Spleen (tissue), 11 donors: ENCODE data around the gene C5orf15. TPM values are rescaled to one million over a fixed set of nuclear protein-coding genes. Genes with fewer than 3 reads are reported as not detected.

Source experiments
- DNase-seq: peaks from one replicate; pipeline ENCODE4 v3.0.0-alpha.2; 2020
- H3K27ac ChIP-seq, 8 donors: fragments of 200-600 bp; sonication (generic) in 7 of 8; 1 replicate in 4 of 8; 2 replicates in 4 of 8; pipeline versions ENCODE4 v1.5.0 to v1.8.0; 2016 to 2021; ENCODE audit warnings: inconsistent platforms in 4 of 8, mild to moderate bottlenecking in 4 of 8, moderate library complexity in 1 of 8
- H3K27me3 ChIP-seq, 7 donors: fragments of 200-600 bp; sonication (generic) in 6 of 7; replicated peaks in 1 of 7; 1 replicate in 4 of 7; 2 replicates in 3 of 7; pipeline versions ENCODE4 v1.5.0 to v1.8.0; 2016 to 2021; ENCODE audit warnings: inconsistent platforms in 3 of 7, mild to moderate bottlenecking in 1 of 7
- H3K36me3 ChIP-seq, 6 donors: fragments of 200-600 bp; sonication (generic) in 5 of 6; 1 replicate in 4 of 6; 2 replicates in 2 of 6; pipeline versions ENCODE4 v1.5.0 to v1.8.0; 2016 to 2021; ENCODE audit warnings: inconsistent platforms in 2 of 6
- H3K4me1 ChIP-seq, 6 donors: fragments of 200-600 bp; sonication (generic) in 5 of 6; 1 replicate in 3 of 6; 2 replicates in 3 of 6; pipeline versions ENCODE4 v1.5.0 to v1.8.0; 2016 to 2021; ENCODE audit warnings: inconsistent platforms in 3 of 6
- H3K4me3 ChIP-seq, 8 donors: fragments of 200-600 bp; sonication (generic) in 7 of 8; 1 replicate in 4 of 8; 2 replicates in 4 of 8; pipeline versions ENCODE4 v1.5.0 to v1.8.0; 2016 to 2021; ENCODE audit warnings: inconsistent platforms in 4 of 8, mild to moderate bottlenecking in 4 of 8, moderate library complexity in 2 of 8
- H3K9me3 ChIP-seq, 8 donors: fragments of 200-600 bp; sonication (generic) in 7 of 8; 1 replicate in 4 of 8; 2 replicates in 4 of 8; pipeline versions ENCODE4 v1.5.0 to v1.8.0; 2016 to 2021; ENCODE audit warnings: inconsistent platforms in 4 of 8
- POLR2A ChIP-seq, 3 donors: fragments of 450-650 bp; IDR thresholded peaks; one replicate each; pipeline ENCODE4 v1.5.1; 2017; ENCODE audit warnings: antibody characterized with exemption in 3 of 3, mild to moderate bottlenecking in 1 of 3
- POLR2AphosphoS5 ChIP-seq, 3 donors: sonication (generic); formaldehyde crosslinking; IDR thresholded peaks; one replicate each; pipeline ENCODE4 v1.5.1; 2017; ENCODE audit warnings: antibody characterized with exemption in 3 of 3
- WGBS, 5 donors: extraction: QIAGEN DNeasy Blood & Tissue Kit in 3 of 5; methylation state at CpG; one replicate each; pipeline versions ENCODE4 v1.1.5 to v1.1.7; 2013 to 2018; 5-methylcytosine and 5-hydroxymethylcytosine counted together
- intact Hi-C: fragments of 100-400 bp; cut with DNase I; formaldehyde crosslinking; loops from one replicate; pipeline ENCODE4 v1.15.0; 2023; ENCODE audit warnings: low total_unique reads
- polyA plus RNA-seq, 3 donors: library from polyadenylated mRNA; stranded (reverse); fragments of 200-250 nt; gene quantifications; one replicate each; pipeline ENCODE4 v1.2.1, GENCODE V29; 2013
- total RNA-seq, 7 donors: library from RNA; depleted of rRNA in 3 of 7; stranded (reverse); fragments of >200 nt in 3 of 7; fragmentation: NEBNext Ultra II Directional in 4 of 7; extraction: Animal tissue kit (Norgen Biotek cat#: 25700) in 4 of 7; gene quantifications; one replicate each; pipeline versions ENCODE4 v1.1.0 to v1.2.1, GENCODE V29; 2016 to 2021
- TF ChIP-seq, protein P1 (sequence below), 11 experiments: fragments of 200-600 bp in 7 of 11; fragments of 450-650 bp in 4 of 11; sonication (generic) in 4 of 11; IDR thresholded peaks in 8 of 11; conservative IDR thresholded peaks in 3 of 11; 1 replicate in 7 of 11; 2 replicates in 4 of 11; pipeline versions ENCODE4 v1.4.0 to v1.8.0; 2016 to 2021; ENCODE audit warnings: antibody characterized with exemption in 11 of 11, inconsistent platforms in 4 of 11, mild to moderate bottlenecking in 1 of 11
- donor health status: healthy with polysubstance abuse.
- donor health status: DM: no; HTN: no; CAD: no; lungs with moderate emphysema.
- donor health status: DM: no; HTN: no; CAD: no.
- donor health status: Bipolar disorder and iron deficiency.
- donor health status: healthy.
- donor health status: DM: no; HTN: no; CAD: no.
- donor health status: DM: yes; HTN: yes; CAD: no.

Gene C5orf15
- total and polyA plus RNA-seq, 10 donors = 25.4 to 49.6 (median 28.5) TPM

DNA sequence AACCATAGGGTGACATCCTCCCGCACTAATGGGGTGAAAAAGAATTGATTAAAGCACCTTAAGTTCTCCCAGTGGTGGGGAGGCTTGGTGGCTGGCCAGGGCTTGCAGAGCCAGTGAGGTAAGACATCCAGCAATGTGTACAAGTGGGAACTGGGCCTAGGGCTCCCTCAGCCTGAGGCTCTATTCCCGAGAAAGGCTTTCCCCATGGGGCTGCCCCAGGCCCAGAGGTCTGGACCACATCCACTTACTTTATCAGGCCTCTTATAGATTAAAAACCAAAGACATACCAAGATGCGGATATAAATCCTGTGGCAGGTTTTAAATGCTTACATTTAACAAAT is 35.3 kb downstream of the C5orf15 start:
- Histone ChIP-seq H3K36me3 (no peaks in the 10 kb centered on the region), H3K9me3 (no peaks in the 10 kb centered on the region), H3K4me3 (no peak overlapping the region), H3K4me1 (peaks cover 8 to 82% (median 66%) of the 10 kb centered on the region in 6 donors), H3K27ac (peak overlapping the region in 6 of 8 donors; percentile 17 to 88 (median 74)), H3K27me3 (no peaks in the 10 kb centered on the region)
- intact Hi-C loops = no loop called here
- DNase-seq = no peak
- TF ChIP-seq POLR2A (IDR thresholded peaks at IDR 0.05) (no peak), POLR2AphosphoS5 (IDR thresholded peaks at IDR 0.05) (no peak)
- TF ChIP-seq, protein P1, sequence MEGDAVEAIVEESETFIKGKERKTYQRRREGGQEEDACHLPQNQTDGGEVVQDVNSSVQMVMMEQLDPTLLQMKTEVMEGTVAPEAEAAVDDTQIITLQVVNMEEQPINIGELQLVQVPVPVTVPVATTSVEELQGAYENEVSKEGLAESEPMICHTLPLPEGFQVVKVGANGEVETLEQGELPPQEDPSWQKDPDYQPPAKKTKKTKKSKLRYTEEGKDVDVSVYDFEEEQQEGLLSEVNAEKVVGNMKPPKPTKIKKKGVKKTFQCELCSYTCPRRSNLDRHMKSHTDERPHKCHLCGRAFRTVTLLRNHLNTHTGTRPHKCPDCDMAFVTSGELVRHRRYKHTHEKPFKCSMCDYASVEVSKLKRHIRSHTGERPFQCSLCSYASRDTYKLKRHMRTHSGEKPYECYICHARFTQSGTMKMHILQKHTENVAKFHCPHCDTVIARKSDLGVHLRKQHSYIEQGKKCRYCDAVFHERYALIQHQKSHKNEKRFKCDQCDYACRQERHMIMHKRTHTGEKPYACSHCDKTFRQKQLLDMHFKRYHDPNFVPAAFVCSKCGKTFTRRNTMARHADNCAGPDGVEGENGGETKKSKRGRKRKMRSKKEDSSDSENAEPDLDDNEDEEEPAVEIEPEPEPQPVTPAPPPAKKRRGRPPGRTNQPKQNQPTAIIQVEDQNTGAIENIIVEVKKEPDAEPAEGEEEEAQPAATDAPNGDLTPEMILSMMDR (IDR thresholded peaks at IDR 0.05 in 8 of 11, conservative IDR thresholded peaks at IDR 0.05 in 3 of 11) = no peak
- WGBS, 5 donors = 59 to 78% (median 76%) methylated on average over 3 of the region's 3 CpGs

DNA sequence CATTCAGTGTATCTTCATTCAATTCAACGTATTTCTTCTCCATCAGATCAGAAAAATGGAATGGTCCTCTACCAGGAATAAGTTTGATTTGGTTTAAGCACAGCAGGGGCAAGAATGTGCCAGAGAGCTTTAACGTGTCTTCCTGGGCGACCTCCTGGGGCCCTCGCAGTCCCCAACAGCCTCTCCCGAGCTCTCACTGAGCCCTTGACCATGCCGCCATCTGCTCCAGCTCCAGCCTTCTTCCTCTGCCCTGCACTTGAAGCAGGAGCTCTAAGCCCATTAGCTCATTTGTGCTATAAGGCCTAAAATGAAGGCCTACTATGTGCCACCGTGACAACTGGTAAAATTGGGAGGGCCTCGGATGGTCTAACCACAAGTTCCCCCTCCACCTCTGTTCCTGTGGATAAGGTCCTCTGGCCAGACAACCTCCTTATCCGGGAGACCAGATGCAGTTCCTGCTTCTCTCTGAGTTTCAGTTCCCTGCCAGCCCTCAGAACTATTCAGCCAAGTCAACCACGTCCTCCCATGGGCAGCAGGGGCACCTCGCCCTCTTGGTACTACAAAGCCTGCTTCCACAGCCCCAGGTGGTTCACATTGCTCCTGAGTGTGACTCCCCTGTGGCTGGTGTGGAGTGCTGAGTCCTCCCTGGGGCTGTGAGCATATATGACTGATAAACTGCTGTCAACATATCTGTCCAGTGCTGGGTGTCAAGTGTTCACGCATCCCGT is 35.8 kb downstream of the C5orf15 start:
- TF ChIP-seq POLR2A (IDR thresholded peaks at IDR 0.05) = no peak
- TF ChIP-seq POLR2AphosphoS5 (IDR thresholded peaks at IDR 0.05) = peak in 2 of 3 donors; percentile 80 to 83
- Histone ChIP-seq H3K9me3 (no peaks in the 10 kb centered on the region), H3K27ac (peak overlapping the region in 5 of 8 donors; percentile 17 to 88 (median 74)), H3K4me3 (no peak overlapping the region), H3K4me1 (peaks cover 8 to 79% (median 64%) of the 10 kb centered on the region in 6 donors), H3K36me3 (no peaks in the 10 kb centered on the region), H3K27me3 (no peaks in the 10 kb centered on the region)
- intact Hi-C loops = no loop called here
- WGBS, 5 donors = 51 to 68% (median 55%) methylated on average over 13 of the region's 13 CpGs
- peak; percentile 88 for DNase-seq

DNA sequence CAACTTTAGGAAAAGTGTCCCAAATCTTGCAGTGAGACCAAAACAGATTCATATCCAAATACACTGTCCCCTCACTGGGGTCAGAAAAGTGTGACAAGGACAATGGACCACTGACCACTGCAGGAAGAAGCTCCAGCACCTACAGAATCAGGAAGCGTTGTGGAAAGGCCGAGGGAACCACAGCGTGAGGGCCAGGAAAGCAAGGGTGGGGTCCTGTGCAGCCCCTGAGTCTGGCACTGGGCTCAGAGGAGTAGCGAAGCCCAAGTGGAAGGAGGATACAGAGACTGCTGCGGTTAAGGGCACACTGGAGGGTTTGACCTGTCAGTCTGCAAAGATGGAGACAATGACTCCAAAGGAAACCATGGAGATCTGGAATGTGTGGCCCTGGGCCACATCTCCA is 36.9 kb downstream of the C5orf15 start:
- peak overlapping the region in 2 of 8 donors; percentile 75 to 88 for H3K27ac ChIP-seq
- WGBS, 5 donors = 86 to 93% (median 87%) methylated on average over 5 of the region's 5 CpGs
- peaks cover 8 to 76% (median 63%) of the 10 kb centered on the region in 6 donors for H3K4me1 ChIP-seq
- intact Hi-C loops = no loop called here
- H3K27me3 ChIP-seq = no peaks in the 10 kb centered on the region
- peak; percentile 70 for DNase-seq
- no peaks in the 10 kb centered on the region for H3K36me3 ChIP-seq
- H3K9me3 ChIP-seq = no peaks in the 10 kb centered on the region
- TF ChIP-seq, protein P1 (IDR thresholded peaks at IDR 0.05 in 8 of 11, conservative IDR thresholded peaks at IDR 0.05 in 3 of 11) = no peak
- TF ChIP-seq POLR2AphosphoS5 (IDR thresholded peaks at IDR 0.05) = no peak
- H3K4me3 ChIP-seq = no peak overlapping the region

DNA sequence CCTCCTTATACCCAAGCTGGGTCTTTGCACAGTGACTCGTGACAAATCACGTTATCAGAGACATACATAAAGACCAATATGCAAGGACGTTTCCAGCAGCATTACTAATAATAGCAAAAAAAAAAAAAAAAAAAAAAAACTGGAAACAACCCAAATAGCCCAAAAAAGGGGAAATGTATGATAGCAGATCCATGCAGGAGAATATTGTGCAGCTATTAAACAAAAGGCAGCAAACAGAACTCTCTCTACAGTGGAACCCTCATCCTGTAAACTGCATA is 37.7 kb downstream of the C5orf15 start:
- TF ChIP-seq, protein P1 (IDR thresholded peaks at IDR 0.05 in 8 of 11, conservative IDR thresholded peaks at IDR 0.05 in 3 of 11) = no peak
- no peak for TF ChIP-seq POLR2A (IDR thresholded peaks at IDR 0.05)
- TF ChIP-seq POLR2AphosphoS5 (IDR thresholded peaks at IDR 0.05) = no peak
- peak overlapping the region in 6 of 8 donors; percentile 30 to 88 (median 60) for H3K27ac ChIP-seq
- H3K9me3 ChIP-seq = no peaks in the 10 kb centered on the region

More for the DNA sequence above, 37.7 kb downstream of the C5orf15 start:
- H3K27me3 ChIP-seq = no peaks in the 10 kb centered on the region
- peaks cover 8 to 76% (median 63%) of the 10 kb centered on the region in 6 donors for H3K4me1 ChIP-seq
- H3K36me3 ChIP-seq = no peaks in the 10 kb centered on the region
- 15 to 29% (median 22%) methylated on average over 3 of the region's 3 CpGs for WGBS, 5 donors
- intact Hi-C loops = no loop called here
- peak overlapping the region in 2 of 8 donors; percentile 24 to 42 for H3K4me3 ChIP-seq
- DNase-seq = no peak
